COLO829 (cell line): ENCODE data around the gene LIN7B.

Experiments
- DNase-seq: peaks from one replicate; pipeline ENCODE4 v3.0.0; 2012; ENCODE audit warnings: low spot score

The LIN7B gene

DNA sequence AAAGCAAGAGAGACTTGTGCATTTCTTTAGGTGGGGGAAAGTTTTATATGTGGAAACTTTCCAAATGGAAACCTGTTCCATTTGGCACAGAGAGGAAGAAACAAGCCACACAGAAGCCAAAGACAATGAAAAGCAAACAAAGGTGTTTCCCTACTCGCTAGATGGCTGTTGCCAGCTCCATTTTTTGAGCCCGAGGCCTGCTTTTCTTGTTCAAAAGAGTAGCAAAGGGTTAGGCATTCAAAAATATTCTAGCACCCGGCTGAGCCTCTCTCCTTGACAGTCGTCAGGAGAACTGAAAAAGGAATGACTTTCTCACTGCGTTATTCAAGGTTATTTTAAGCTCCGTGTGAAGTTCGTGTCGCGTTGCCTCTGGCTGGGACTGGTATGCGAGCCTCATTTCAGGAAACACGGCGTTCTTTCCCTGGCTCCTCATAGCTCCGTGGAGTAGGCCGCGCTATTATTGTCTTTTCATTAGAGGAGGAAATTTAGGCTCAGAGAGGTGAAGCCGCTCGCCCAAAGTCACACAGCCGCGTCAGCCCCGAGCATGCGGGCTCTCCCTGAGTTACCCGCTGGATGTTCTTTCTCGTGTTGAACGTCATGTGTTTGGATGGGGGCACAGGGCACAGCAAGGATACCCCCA lies 51.1 kb downstream of the LIN7B start:
- DNase-seq: no peak

DNA sequence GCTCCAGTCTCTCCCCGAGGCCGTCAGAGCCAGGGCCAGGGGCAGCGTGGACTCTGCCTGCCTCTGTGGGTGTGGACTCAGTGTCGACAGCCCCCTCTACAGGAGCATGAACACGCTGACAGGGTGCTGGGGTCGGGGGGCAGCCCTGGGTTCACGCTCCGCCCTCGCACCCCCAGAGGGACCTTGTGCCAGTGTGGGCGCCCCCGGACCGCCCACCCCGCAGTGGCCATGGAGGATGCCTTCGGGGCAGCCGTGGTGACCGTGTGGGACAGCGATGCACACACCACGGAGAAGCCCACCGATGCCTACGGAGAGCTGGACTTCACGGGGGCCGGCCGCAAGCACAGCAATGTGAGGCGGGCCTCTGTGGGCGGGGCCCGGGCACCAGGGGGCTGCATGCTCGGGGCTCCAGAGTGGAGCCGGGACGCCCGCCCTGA lies 51.7 kb downstream of the LIN7B start:
- DNase-seq: no peak

DNA sequence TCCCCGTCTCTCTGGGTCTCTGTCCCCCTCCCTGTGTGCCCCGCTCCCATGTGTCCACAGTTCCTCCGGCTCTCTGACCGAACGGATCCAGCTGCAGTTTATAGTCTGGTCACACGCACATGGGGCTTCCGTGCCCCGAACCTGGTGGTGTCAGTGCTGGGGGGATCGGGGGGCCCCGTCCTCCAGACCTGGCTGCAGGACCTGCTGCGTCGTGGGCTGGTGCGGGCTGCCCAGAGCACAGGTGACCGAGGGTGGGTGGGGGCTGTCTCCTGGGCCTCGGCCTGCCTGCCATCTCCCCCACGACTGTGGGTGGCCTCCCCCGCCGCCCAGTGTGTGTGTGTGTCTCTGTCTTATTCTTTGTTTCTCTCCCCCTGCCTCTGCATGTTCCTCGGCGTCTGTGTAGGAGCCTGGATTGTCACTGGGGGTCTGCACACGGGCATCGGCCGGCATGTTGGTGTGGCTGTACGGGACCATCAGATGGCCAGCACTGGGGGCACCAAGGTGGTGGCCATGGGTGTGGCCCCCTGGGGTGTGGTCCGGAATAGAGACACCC lies 53.8 kb downstream of the LIN7B start:
- no peak for DNase-seq
